CD4-positive, alpha-beta T cell treated with Interleukin-12 subunit alpha and Interleukin-12 subunit beta, for 1 hour (primary cell): ENCODE data around the gene EIF3F.
A peak's percentile ranks its signal among the peaks of the same experiment; 100 is the strongest.

Experiments
- DNase-seq: peaks from one replicate; pipeline ENCODE4 v3.0.0-alpha.2; 2020

EIF3F gene

DNA sequence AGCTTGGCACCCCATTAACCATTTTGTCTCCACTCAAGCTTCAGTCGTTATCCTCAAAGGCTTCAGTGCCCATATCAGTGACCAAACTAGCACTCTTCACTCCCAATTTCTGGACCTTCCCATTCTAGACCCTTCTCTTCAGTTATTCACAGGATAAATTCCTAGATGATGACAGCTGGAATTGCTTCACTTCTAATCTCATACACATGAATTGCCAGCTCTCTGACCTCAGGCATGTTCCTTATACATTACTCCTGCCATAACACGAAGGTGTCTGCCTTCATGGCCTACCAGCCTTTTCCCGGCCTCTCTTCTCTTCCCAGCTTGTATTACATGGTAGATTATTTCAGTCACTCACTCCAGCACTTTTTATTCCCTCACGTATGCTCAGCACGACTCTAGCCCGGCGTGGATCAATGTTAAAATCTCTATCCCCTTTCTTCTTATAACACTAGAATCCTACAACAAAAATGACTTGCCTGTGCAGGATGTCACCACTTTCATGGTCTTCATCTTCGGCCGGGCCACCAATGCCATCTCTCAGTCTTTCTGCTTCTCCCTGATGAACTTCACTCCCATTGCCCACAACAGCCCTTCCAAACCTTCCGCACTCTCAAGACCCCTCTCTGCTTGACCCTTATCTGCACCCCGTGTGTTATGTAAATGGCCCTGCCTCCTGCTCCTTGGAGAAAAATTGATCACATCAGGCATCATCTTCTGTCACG, 36.9 kb downstream of the EIF3F start:
- no peak for DNase-seq

DNA sequence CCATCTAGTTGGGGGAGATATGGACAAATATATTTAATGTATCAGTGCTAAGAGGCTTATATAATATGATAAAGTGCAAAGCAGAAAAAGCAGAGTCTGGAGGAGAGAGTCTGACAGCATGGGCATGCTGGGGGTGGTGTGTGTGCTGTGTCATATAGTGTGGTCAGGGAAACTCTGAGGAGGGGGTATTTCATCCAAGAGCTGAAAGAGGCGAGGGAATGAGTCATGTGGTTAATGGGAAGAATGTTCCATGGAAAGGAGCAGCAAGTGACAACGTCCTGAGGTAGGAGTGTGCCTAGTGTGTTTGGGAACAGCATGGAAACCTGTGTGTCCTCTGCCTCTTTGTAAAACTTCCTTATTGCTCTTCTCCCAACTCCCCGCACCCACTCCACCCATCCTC, 38.0 kb downstream of the EIF3F start:
- DNase-seq = no peak

DNA sequence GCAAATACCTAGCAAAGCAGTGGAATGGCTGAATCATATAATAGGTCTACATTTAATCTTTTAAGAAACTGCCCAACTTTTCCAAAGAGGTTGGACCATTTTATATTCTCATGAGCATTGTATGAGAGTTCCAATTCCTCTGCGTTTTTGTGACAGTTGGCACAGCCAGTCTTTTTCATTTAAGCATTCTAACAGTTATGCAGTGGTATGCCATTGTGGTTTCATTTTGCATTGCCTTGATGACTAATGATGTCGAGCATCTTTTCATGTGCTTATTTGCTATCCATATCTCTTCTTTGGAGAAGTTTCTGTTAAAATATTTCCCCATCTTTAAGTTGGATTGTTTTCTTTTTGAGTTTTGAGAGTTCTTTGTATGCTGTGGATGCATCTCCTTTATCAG, 38.7 kb downstream of the EIF3F start:
- no peak for DNase-seq

DNA sequence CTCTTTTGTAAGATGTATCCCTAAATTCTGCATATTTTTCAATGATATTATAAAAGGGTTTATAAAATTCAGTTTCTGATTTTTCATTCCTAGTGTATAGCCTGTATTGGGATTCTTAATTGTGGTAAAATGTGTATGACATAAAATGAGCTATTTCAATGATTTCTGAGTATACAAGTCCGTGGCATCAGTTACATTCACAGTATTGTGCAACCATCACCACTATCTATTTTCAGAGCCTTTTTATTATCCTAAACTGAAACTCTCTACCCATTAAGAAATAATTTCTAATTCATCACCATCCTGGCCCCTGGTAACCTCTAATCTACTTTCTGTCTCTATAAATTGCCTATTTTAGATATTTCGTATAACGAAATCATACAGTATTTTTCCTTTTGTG, 39.8 kb downstream of the EIF3F start:
- DNase-seq = no peak

DNA sequence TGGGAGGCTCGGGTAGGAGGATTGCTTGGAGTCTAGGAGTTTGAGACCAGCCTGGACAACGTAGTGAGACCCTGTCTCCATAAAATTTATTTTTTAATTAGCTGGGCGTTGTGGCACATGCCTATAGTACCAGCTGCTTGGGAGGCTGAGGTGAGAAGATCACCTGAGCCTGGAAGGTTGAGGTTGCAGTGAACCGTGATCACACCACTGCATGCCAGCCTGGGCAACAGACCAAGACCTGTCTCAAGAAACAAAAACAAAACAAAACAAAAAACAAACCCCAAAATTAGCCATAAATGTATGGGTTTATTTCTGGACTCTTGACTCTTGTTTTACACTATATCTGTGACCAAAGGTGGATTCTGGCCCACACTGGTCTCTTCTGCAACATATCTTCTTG, 41.6 kb downstream of the EIF3F start:
- no peak for DNase-seq

DNA sequence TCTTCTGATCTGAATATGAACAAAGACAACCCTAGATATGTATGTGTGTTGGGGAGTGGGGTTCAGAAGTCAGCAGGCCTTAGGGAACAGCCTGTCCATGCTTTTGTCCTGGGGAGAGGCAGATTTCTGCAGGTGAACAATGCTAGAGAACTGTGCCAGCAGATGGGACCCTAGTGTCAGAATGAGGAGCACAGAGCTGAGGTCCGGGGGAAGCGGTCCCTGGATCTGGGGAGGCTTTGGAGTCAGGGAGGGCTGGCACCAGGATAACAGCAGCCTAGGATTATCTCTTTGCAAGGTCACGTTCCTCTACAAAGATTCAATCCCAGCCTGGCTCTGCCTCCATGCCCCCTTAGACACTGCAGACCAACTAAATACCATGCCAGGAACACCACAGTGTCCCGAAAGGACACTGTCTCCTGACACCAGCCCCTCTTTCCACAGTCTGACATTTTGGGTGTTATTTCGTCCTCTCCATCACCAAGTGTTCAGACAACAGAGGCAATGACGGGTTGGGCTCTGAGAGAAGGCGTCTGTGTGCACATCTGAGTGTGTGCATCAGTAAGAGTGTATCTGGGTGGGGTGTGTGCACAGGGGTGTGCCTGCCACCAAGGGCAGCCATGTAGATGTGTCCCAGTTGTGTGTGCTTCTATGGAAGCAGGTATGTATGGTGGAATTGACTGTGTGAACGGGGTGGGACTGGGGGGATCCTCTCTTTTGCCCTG, 43.5 kb downstream of the EIF3F start:
- no peak for DNase-seq

DNA sequence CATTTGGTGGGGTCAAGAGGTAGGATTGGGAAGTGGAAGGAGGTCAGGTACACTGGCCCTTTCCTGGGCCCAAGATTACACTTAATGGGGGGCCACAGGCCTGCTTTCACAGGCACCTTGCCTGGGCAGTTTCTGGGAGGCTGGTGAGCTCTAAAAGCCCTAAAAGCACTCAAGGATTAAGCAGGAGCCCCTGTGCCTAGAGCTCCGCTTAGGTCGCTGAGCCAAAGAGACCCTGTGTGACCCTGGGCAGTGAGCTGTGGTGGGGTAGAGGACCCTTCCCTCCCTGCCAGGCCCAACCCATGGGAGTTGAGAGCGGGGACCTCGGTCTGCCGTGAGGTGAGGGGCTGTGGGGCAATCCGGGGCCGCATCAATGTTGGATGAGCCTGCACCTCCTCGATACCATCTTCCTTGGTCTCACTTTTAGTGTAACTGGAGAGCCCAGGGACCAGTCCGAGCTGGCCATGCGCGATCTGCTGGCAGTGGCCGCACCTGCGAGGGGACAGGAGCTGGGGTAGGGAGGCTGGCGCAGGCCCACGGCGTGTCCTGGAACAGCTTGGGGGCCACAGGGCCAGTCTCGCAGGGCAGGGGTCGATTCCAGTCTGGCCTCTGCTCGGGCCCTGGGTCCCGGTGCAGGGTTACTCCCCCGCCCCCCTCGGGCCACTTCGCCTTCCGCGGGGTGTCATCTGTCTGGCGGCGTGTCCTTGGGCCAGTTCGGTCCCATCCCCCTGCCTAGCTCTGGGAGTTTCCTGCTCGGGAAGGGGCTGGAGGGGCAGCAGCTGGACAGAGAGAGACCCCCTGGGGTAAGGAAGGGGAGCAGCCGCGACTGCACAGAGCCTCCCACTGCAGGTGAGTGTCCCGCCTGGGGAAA, 44.3 kb downstream of the EIF3F start:
- DNase-seq = no peak

DNA sequence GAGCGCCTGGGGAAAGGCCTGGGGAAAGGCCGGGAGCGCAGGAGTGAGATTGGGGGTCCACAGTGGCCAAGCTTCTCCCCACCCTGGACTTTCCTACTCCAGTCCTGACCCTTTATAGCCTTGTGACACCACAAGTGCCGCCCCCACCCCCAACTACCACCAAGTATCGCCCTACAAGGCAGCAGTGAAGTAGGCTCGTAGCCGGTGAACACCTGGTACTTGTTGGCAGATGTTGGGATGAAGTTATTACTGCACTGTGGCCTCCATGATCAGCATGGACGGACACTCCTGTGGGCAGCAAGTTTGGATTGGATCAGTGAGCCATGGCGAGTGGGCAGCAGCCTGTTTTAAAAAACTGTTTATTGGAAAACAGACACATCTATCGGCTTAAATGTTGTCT, 45.0 kb downstream of the EIF3F start:
- DNase-seq = no peak

DNA sequence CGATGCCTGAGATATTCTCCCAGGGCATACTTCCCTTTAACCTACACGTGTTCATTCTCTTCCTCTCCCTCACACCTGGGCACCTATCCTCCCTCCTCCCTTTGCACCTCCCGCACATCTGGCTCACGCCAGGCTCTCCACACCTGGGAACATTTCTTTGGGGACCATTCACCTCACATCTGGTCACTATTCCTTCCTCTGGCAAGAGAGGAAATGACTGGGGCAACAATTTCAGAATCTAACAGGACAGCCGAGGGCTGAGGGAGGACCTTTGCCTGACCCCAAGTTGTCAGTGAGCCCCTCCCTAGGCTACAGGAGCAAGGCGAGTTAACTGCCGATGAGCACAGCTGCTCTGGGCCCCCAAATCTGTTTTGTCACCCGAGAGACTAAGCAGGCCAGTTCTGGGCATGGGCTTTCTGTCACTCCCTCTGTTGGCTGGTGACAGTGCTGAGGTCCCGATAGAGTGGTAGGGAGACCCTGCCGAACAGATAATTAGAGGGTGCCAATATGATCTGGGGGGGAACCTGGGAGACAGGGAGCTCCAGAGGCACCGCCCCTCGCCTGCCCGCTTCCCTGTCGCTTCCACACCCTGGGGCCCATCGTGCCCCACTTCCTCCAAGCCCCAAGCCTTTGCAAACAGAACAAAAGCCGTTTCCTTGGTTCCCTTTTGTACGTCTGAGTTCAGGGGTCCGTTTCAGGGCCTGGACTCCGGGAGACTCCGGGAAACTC, 45.6 kb downstream of the EIF3F start:
- no peak for DNase-seq

DNA sequence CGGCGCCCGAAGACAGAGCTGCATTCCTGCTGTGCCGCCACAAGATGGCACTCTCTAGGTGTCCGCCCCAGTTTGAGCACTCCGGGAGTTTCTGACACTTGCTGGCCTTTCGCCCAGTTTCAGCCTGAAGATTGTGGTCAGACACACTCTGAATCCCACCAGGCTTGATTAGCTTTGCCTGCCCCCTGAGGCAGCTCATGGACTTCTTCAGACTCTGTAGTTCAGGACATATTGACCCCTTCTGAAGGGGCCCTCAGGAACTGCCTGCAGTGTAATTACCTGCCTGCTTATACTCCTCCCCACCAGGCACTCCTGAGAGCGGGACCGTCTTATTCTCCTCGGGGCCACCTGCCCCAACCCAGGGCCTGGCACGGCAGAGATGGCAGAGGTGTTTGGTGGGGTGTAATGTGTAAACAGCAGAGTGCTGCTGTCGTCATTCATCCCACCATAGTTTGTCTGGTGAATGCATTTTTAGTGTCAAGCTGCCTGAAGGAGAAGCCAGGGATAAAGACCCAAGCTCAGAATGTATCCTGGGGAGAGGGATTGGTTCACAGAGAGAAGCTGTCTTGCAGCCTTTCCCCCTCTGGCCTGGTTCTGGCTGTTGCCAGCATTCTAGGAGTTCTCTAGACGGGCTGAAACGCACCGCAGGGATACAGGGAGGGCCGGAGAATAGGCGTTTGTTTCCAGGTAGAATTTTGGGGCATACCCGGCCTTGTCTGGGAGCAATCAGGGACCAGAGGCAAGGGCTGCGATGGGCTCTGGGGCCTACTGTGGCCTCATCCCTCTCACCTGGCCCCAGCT, 46.4 kb downstream of the EIF3F start:
- DNase-seq = peak; percentile 54

DNA sequence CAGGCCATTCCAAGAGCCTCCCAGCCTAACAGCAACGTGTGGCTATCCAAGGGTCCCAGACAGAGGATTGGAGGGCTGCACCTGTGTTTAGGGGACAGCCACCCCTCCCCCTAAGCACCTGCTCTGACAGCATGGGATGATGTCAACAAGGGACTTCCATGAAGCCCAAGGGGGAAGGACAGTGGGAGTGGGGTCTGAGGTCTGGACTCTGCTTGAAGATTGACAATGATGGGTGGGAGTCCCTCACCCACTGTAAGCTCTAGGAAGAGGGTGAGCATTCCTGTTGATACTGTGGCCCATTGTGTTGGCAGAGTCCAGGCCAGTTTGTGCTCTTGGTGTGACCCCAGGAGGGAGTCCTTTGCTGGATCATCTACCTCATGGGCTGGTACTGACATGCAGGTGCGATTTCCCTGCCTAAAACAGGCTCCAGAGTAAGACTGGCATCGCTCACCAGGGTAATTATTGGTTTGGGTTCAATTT, 47.0 kb downstream of the EIF3F start:
- no peak for DNase-seq

DNA sequence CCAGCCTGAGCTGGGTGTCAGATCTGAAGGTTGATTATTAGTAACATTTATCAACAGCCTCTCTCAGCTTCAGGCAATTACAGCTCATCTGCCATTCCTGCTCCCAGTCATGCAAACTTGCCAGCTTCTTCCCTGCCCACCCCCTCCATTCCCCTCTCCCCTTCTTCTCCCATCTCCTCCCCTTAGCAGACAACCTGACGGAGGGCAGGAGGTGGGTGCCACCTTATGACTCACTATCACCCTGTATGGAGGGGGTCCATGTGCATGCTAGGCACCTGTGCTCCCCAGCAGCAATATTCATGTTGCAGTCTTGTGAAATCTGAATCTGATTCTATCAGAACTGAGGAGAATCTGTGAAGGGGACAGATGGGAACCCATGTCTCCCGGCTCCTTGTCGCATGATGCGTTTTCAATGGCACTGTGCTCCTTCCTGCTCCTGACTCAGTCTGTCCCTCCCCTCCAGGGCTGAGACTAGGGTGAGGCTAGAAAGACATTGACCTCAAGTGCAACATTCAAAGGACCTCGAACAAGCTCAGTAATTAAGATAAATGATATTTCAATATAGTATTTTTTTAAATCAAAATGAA, 47.6 kb downstream of the EIF3F start:
- no peak for DNase-seq

DNA sequence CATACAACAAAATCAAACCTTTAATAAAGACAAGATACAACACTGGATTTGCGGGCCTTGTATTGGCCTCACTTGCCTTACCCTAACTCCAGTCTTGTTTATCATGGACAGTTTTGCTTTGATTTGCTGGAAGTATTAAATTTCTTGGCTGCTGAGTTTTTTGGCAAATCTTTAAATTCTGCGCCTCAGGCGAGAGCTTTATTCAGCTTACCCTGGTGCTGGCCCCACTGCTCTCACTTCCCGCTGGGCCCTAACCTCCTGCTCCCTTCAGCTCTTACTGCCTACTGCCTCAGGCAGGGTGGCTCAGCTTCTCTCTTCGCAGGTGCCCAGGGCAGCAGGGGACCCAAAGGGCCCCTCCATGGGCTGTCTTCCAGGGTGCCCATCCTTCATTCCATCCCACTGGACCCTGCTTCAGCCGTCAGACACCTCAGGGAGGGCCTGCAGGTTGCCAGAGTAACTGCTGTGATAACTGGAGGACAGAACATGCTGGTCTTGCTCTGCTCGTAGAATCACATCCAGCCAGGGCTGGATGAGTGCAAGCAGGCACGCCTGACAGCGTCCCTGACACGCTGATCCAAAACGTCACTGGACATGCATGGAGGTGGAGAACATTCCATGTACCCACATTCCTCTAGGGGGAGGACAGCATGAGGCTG, 48.2 kb downstream of the EIF3F start:
- no peak for DNase-seq

DNA sequence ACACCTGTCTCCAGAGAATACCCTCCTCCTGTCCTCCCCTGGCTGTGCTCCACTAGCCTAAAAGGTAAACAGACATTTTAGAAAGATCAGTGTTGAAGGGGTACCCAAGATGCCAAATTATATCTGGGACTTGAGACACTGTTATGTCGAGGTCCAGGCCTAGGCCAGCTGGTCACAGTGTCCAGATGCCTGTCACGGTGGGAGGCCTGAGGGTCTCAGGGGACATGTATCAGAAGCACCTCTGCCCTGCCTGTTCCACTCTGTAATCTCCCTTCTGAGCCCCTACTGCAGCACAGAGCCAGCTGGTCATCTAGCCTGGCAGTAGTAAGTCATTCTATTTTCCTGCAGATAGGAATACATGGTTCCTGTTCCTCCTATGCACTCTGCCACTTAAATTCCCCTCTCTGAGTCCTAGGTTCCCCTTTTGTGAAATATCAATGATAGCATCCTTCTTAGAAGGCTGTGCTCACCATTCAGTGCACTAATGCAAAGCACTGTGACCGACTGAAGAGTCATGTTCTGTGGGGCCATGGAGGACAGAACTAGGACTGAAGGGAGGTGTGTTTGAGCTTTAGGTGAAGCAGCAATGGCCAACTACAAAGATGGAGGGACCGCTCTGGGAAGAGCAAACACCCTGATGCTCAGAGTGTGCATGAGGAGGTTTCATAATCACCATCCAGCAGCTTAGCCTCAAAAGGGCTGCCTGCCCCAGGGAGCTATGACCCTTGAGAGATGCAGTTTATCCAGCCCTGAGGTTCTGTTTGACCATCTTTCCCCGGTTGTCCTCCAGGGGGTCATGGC, 49.1 kb downstream of the EIF3F start:
- no peak for DNase-seq

DNA sequence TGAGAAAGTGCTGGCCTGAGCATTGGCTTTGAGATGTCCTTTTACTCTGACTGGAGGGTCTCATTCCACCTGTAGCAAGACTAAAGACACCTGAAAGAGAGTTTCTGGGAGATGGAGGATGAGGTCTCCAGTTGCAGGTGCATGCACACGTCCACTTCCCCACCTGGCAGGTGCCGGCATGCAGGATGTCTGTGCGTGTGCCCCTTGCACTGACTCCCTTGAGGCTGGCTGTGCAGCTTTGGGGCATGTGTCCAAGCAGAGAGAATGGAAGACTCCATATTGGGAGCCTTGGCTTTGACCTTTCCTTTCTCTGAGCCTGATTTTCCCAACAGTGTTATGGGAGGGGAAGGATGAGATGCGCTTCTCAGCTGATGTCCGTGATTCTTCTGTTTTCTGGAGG, 49.8 kb downstream of the EIF3F start:
- no peak for DNase-seq

DNA sequence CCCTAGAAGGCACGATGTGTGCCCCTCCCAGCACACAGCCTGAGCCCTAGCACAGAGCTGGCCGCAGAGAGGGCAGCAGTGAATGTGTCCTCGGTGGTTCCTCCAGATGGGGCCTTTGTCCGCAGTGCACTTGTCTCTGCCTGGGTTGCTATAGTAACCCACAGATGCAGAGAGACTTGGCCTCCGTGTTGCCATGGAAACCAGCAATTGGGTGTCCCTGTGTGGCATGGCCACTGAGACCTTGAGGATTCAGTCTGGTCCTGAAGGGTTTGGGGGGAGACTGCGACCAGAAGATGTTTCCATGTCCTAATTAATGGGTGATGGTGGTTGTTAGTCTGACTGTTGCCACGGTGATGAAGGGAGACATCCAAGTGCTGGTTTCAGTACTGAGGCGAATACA, 51.3 kb downstream of the EIF3F start:
- DNase-seq = no peak

DNA sequence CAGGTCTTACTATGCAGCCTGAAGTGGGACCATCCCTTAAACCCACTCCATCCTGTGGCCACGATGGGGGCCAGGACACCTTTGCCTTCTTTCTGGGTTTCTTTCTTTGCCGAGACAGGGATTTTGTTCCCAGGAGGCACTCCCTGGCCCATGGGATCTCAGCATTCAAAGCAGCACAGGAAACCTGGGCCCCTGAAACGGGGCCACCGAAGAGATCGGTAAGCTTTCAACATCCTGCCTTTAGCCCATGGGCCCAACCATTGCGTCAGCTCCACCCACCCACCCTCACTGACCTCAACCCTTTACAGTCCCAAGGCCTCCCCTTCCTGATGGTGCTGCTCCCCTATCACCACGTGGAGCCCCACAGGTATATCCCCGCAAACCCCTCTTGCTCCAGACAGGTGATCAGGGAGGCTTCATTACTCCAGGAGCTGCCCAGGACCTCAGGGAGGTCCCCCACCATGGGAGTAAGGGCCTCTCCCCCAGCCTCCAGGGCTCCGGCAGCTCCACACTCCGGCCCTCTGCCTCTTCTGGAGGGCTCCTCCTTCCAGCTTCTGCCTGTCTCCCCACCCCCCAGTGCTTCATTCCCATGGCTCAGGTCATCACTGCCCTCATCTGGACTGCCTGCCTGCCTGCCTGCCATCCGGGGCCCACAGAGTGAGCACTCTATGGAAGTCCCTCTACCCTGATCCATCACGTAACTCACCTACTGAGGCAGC, 51.8 kb downstream of the EIF3F start:
- no peak for DNase-seq

DNA sequence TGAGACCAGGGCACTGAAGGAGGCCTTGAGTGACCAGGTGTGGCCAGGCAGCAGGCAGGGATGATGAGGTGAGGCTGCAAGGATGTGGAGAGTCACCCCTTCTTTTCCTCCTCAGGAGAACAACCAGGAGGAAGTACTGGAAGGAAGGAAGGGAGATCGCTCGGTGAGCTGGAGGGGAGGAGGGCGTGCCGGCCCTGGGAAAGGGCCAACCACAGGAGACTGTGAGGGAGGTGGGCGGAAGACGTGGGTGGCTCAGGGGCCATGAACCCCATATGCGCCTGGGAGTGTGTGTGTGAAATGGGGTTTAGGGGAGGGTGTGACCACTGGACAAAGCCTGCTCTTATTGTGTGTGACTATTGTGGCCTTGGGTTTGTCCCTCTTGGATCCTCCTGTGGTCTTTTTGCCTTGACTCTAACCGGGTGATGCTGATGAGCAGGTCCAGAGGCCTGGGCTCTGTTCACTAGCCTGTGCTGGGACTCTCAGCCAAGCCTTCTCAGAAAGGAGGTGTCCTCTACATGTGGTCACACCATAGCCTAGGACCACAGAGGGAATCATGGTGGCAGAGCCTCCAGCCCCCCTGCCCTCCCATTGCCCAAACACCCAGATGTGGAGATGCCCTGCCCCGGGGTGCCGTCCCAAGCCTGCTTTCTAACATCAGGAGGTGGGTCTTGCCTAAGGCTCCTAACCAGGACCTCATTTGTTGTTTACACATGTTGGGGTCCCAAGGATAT, 52.6 kb downstream of the EIF3F start:
- no peak for DNase-seq
